Astrocyte of the hippocampus (primary cell): ENCODE measurements around the gene CPNE8.
A peak's percentile ranks its signal among the peaks of the same experiment; 100 is the strongest.

Experiments used
- DNase-seq: peaks from one replicate; pipeline ENCODE4 v3.0.0; 2011; ENCODE audit warnings: low read depth, low spot score

Gene CPNE8

GRCh38 chr12:38905480-38906351, at the start of gene CPNE8:
CPNE8 (minus strand) TSS chr12:38905591; CDS start chr12:38905534, 57 bp downstream.
- peak; percentile 78 for DNase-seq

GRCh38 chr12:38954238-38954873, 49.0 kb upstream of the CPNE8 start:
- DNase-seq, result peak; percentile 2

- DNase-seq, result no peak
Observed at GRCh38 chr12:38949363-38949762, 44.0 kb upstream of the CPNE8 start.

GRCh38 chr12:38934686-38935085, 29.3 kb upstream of the CPNE8 start:
- no peak for DNase-seq

- no peak for DNase-seq
Observed at GRCh38 chr12:38934078-38934584, 28.7 kb upstream of the CPNE8 start.

GRCh38 chr12:38932320-38932719, 26.9 kb upstream of the CPNE8 start:
- no peak for DNase-seq

GRCh38 chr12:38931461-38931860, 26.1 kb upstream of the CPNE8 start:
- no peak for DNase-seq

- DNase-seq, result no peak
Observed at GRCh38 chr12:38930990-38931389, 25.6 kb upstream of the CPNE8 start.

- DNase-seq, result no peak
Observed at GRCh38 chr12:38926501-38926900, 21.1 kb upstream of the CPNE8 start.

GRCh38 chr12:38921025-38921677, 15.8 kb upstream of the CPNE8 start:
- DNase-seq, result peak; percentile 85

GRCh38 chr12:38919191-38919590, 13.8 kb upstream of the CPNE8 start:
- peak; percentile 20 for DNase-seq

GRCh38 chr12:38915429-38916182, 10.2 kb upstream of the CPNE8 start:
- no peak for DNase-seq

GRCh38 chr12:38912116-38912515, 6.7 kb upstream of the CPNE8 start:
- DNase-seq, result no peak

GRCh38 chr12:38911611-38912010, 6.2 kb upstream of the CPNE8 start:
- no peak for DNase-seq

GRCh38 chr12:38907201-38907923, 2.0 kb upstream of the CPNE8 start:
- no peak for DNase-seq

- peak; percentile 89 for DNase-seq
Observed at GRCh38 chr12:38906482-38907200, 1.2 kb upstream of the CPNE8 start.

GRCh38 chr12:38904537-38905479, 583 bp downstream of the CPNE8 start:
- peak; percentile 62 for DNase-seq

GRCh38 chr12:38903596-38903995, 1.8 kb downstream of the CPNE8 start:
- DNase-seq, result no peak
